Sigmoid colon (tissue), 7 donors: ENCODE results near the gene PARVB. TPM values are rescaled to one million over a fixed set of nuclear protein-coding genes. Genes with fewer than 3 reads are reported as not detected.
A peak's percentile ranks its signal among the peaks of the same experiment; 100 is the strongest.

ENCODE experiments used
- DNase-seq: peaks from one replicate; pipeline ENCODE4 v3.0.0-alpha.2; 2019
- H3K27ac ChIP-seq, 4 donors: fragments of 200-600 bp; sonication (generic); one replicate each; pipeline ENCODE4 v1.5.1; 2016 to 2019; ENCODE audit warnings: mild to moderate bottlenecking in 1 of 4
- H3K27me3 ChIP-seq, 3 donors: fragments of 200-600 bp; sonication (generic); one replicate each; pipeline ENCODE4 v1.5.1; 2019; ENCODE audit warnings: mild to moderate bottlenecking in 1 of 3
- H3K36me3 ChIP-seq, 4 donors: fragments of 200-600 bp; sonication (generic); one replicate each; pipeline ENCODE4 v1.5.1; 2016 to 2019
- H3K4me1 ChIP-seq, 4 donors: fragments of 200-600 bp; sonication (generic); one replicate each; pipeline ENCODE4 v1.5.1; 2017 to 2019
- H3K4me3 ChIP-seq, 4 donors: fragments of 200-600 bp; sonication (generic); one replicate each; pipeline ENCODE4 v1.5.1; 2017 to 2019; ENCODE audit warnings: mild to moderate bottlenecking in 2 of 4, moderate library complexity in 1 of 4
- H3K9me3 ChIP-seq, 4 donors: fragments of 200-600 bp in 3 of 4; sonication (generic) in 3 of 4; one replicate each; pipeline versions ENCODE4 v1.5.1 to v1.6.1; 2013 to 2019
- CTCF ChIP-seq, 4 experiments: fragments of 450-650 bp in 3 of 4; fragments of 200-600 bp in 1 of 4; IDR thresholded peaks; one replicate each; pipeline ENCODE4 v1.5.1; 2016 to 2019; ENCODE audit warnings: antibody characterized with exemption in 4 of 4, mild to moderate bottlenecking in 3 of 4, moderate library complexity in 2 of 4
- EP300 ChIP-seq, 4 donors: sonication (generic); formaldehyde crosslinking; IDR thresholded peaks; one replicate each; pipeline ENCODE4 v1.6.1; 2017; ENCODE audit warnings: antibody characterized with exemption in 4 of 4
- POLR2A ChIP-seq, 2 donors: fragments of 450-650 bp; IDR thresholded peaks; one replicate each; pipeline ENCODE4 v1.6.1; 2016; ENCODE audit warnings: antibody characterized with exemption in 2 of 2, mild to moderate bottlenecking in 2 of 2, moderate library complexity in 2 of 2
- POLR2AphosphoS5 ChIP-seq, 4 donors: sonication (generic); formaldehyde crosslinking; IDR thresholded peaks; one replicate each; pipeline ENCODE4 v1.6.1; 2017; ENCODE audit warnings: antibody characterized with exemption in 4 of 4
- WGBS, 2 donors: extraction: QIAGEN DNeasy Blood & Tissue Kit; methylation state at CpG; one replicate each; pipeline ENCODE4 v1.1.7; 2013; 5-methylcytosine and 5-hydroxymethylcytosine counted together
- intact Hi-C: fragments of 100-400 bp; cut with DNase I; formaldehyde crosslinking; loops from one replicate; pipeline ENCODE4 v1.15.1; 2023
- polyA plus RNA-seq, 3 donors: library from polyadenylated mRNA; stranded (reverse); fragments of 200-250 nt; gene quantifications; one replicate each; pipeline ENCODE4 v1.2.3, GENCODE V29; 2013
- total RNA-seq, 4 donors: library from RNA; depleted of rRNA; stranded (reverse); fragments of >200 nt; gene quantifications; one replicate each; pipeline ENCODE4 v1.1.0, GENCODE V29; 2016
- donor health status: healthy with polysubstance abuse.
- donor health status: Bipolar disorder and iron deficiency.
- donor health status: healthy.

PARVB gene
- total and polyA plus RNA-seq, 7 donors: 6.9 to 21.6 (median 18.9) TPM

GRCh38 chr22:44092636-44093220, 68.6 kb downstream of the PARVB start:
- no peak for TF ChIP-seq POLR2A (IDR thresholded peaks at IDR 0.05)
- TF ChIP-seq POLR2AphosphoS5 (IDR thresholded peaks at IDR 0.05): no peak
- TF ChIP-seq CTCF (IDR thresholded peaks at IDR 0.05): no peak
- no peak for TF ChIP-seq EP300 (IDR thresholded peaks at IDR 0.05)
- intact Hi-C loops: loop anchor here (5.0 kb wide), 1 partner anchor 50 kb away; no protein-coding TSS in a partner anchor
- Histone ChIP-seq H3K4me3 (no peak overlapping the region), H3K27ac (no peak overlapping the region), H3K9me3 (no peaks in the 10 kb centered on the region), H3K27me3 (no peaks in the 10 kb centered on the region), H3K36me3 (peaks cover 0 to 25% (median 7%) of the 10 kb centered on the region in 4 donors), H3K4me1 (peaks cover 0 to 38% (median 31%) of the 10 kb centered on the region in 4 donors)
- 69 to 80% methylated on average over 8 of the region's 8 CpGs for WGBS, 2 donors
- DNase-seq: peak; percentile 36

GRCh38 chr22:44093791-44094190, 69.7 kb downstream of the PARVB start:
- Histone ChIP-seq H3K27me3 (no peaks in the 10 kb centered on the region), H3K27ac (no peak overlapping the region), H3K9me3 (no peaks in the 10 kb centered on the region), H3K36me3 (peaks cover 0 to 25% (median 7%) of the 10 kb centered on the region in 4 donors), H3K4me3 (no peak overlapping the region), H3K4me1 (peaks cover 0 to 31% (median 25%) of the 10 kb centered on the region in 4 donors)
- no peak for DNase-seq
- intact Hi-C loops: loop anchor here (5.0 kb wide), 1 partner anchor 49 kb away; no protein-coding TSS in a partner anchor
- TF ChIP-seq EP300 (IDR thresholded peaks at IDR 0.05) (no peak), POLR2A (IDR thresholded peaks at IDR 0.05) (no peak), POLR2AphosphoS5 (IDR thresholded peaks at IDR 0.05) (no peak), CTCF (IDR thresholded peaks at IDR 0.05) (no peak)
- WGBS, 2 donors: 90 to 91% methylated on average over 9 of the region's 9 CpGs

GRCh38 chr22:44094751-44095302, 70.7 kb downstream of the PARVB start:
- intact Hi-C loops: loop anchor here (5.0 kb wide), 1 partner anchor 47 kb away; no protein-coding TSS in a partner anchor
- no peak for TF ChIP-seq POLR2AphosphoS5 (IDR thresholded peaks at IDR 0.05)
- no peak for TF ChIP-seq POLR2A (IDR thresholded peaks at IDR 0.05)
- TF ChIP-seq CTCF (IDR thresholded peaks at IDR 0.05): no peak
- TF ChIP-seq EP300 (IDR thresholded peaks at IDR 0.05): no peak
- Histone ChIP-seq H3K4me3 (no peak overlapping the region), H3K27ac (no peak overlapping the region), H3K9me3 (no peaks in the 10 kb centered on the region), H3K27me3 (no peaks in the 10 kb centered on the region), H3K36me3 (peaks cover 0 to 25% (median 7%) of the 10 kb centered on the region in 4 donors), H3K4me1 (peaks cover 0 to 20% (median 15%) of the 10 kb centered on the region in 4 donors)
- DNase-seq: no peak
- 84 to 88% methylated on average over 14 of the region's 14 CpGs for WGBS, 2 donors

GRCh38 chr22:44096736-44097135, 72.6 kb downstream of the PARVB start:
- Histone ChIP-seq H3K27me3 (no peaks in the 10 kb centered on the region), H3K36me3 (peaks cover 0 to 29% (median 7%) of the 10 kb centered on the region in 4 donors), H3K27ac (no peak overlapping the region), H3K9me3 (no peaks in the 10 kb centered on the region), H3K4me3 (no peak overlapping the region), H3K4me1 (peaks cover 0 to 1% (median 0%) of the 10 kb centered on the region in 4 donors)
- 78 to 85% methylated on average over 11 of the region's 11 CpGs for WGBS, 2 donors
- intact Hi-C loops: no loop called here
- no peak for TF ChIP-seq POLR2AphosphoS5 (IDR thresholded peaks at IDR 0.05)
- no peak for TF ChIP-seq POLR2A (IDR thresholded peaks at IDR 0.05)
- no peak for TF ChIP-seq CTCF (IDR thresholded peaks at IDR 0.05)
- TF ChIP-seq EP300 (IDR thresholded peaks at IDR 0.05): no peak
- DNase-seq: peak; percentile 50
